Measurements from ENCODE around the gene NDUFA6.
"Not testable (repeated sequence)": the region's sequence is repeated elsewhere in the genome, so short reads cannot be mapped to it uniquely, and the experiment has no call there.

Gene NDUFA6

DNA sequence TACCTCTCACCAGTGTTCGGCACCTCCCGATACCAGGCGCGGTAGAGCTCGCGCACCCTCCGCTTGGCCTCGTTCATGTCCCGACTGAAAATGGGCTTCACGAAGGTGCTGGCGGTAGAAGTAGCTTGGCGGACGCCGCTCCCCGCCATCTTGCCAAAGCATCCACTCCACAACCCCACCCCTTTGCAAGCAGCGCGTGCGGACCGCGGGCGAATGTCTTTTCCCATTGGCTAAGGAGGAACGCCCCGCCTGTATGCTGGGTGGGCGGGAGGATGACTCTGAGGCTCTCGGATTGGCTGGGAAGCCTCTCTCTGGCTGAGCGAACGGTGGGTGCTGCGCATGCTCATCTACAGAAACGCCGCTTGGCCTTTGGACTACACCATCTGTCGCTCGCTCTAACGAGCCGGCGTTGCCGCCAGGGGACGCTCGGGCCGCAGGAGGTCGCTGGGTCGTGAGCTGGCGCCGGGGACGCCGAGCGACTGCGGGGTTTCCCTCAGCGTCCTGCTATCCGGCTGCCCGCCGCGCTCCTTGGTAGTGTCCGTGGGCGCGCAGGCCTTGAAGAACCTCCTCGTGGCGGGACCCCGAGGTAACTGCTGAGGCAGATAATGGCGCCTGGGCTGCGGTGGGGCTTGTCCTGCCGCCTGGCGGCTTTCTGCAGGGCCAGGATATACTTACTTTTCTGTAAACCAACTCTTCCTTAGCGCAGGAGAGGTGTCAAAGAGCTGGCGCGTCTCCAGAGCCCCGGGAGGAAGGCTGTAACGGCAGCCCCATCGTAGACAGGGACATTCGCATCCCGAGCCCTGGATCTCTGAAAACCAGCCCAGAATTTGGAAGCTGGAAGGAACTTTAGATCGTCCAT, at the start of gene NDUFA6:
Gene NDUFA6, minus strand, starts transcription at position 177 of the 859 bp plus-strand sequence. Its CDS starts 28 bp downstream, at position 149.
- peak; percentile 97 for DNase-seq (ENCODE audit: low read depth, low spot score)

DNA sequence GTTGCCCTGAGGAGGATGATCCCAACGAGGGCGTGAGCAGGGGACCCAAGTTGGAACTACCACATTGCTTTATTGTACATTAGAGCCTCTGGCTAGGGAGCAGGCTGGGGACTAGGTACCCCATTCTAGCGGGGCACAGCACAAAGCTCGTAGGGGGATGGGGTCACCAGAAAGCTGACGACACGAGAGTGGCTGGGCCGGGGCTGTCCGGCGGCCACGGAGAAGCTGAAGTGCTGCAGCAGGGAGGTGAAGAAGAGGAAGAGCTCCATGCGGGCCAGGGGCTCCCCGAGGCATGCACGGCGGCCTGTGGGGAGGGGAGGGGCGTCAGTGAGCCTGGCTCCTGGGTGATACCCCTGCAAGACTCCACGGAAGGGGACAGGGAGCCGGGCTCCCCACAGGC, 49.6 kb upstream of the NDUFA6 start:
- DNase-seq (ENCODE audit: low read depth, low spot score), result not testable (repeated sequence)

DNA sequence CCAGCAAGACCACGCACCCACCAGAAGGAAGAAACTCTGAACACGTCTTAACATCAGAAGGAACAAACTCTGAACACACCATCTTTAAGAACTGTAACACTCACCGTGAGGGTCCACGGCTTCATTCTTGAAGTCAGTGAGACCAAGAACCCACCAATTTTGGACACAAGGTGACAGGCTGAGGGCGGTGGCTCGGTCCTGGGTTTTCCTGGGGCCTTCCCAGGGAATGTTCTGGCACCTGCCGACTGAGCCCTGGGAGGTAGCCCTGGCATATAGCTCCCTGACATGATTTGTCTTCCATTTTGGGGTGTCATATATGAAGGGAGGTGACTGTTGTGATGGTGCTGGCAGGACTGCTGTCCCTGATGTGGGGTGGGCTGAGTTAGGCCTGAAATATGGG, 48.9 kb upstream of the NDUFA6 start:
- not testable (repeated sequence) for DNase-seq (ENCODE audit: low read depth, low spot score)

DNA sequence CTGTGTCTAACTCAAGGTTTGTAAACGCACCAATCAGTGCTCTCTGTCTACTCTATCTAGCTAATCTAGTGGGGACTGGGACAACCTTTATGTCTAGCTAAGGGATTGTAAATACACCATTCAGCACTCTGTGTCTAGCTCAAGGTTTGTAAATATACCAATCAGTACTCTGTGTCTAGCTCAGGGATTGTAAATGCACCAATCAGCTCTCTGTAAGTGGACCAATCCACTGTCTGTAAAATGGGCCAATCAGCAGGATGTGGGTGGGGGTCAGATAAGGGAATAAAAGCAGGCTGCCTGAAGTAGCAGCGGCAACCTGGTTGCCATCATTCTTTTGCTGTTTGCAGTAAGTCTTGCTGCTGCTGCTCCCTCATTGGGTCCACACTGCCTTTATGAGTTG, 48.4 kb upstream of the NDUFA6 start:
- DNase-seq (ENCODE audit: low read depth, low spot score), result no peak

DNA sequence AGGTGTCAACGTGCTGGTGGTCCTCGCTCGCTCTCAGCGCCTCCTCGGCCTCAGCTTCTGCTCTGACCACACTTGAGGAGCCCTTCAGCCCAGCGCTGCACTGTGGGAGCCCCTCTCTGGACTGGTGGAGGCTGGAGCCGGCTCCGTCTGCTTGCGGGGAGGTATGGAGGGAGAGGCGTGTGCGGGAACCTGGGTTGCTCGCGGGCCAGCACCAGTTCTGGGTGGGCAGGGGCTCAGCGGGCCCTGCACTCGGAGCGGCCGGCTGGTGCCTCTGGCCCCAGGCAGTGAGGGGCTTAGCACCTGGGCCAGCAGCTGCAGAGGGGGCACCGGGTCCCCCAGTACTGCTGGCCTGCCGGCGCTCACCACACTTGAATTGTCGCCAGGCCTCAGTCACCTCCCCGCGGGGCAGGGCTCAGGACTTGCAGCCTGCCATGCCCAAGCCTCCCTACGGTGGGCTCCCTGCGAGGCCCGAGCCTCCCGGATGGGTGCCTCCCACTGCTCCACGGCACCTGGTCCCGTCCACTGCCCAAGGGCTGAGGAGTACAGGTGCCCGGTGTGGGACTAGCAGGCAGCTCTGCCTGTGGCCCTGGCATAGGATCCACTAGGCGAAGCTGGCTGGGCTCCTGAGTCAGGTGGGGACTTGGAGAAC, 47.7 kb upstream of the NDUFA6 start:
- DNase-seq (ENCODE audit: low read depth, low spot score), result no peak

DNA sequence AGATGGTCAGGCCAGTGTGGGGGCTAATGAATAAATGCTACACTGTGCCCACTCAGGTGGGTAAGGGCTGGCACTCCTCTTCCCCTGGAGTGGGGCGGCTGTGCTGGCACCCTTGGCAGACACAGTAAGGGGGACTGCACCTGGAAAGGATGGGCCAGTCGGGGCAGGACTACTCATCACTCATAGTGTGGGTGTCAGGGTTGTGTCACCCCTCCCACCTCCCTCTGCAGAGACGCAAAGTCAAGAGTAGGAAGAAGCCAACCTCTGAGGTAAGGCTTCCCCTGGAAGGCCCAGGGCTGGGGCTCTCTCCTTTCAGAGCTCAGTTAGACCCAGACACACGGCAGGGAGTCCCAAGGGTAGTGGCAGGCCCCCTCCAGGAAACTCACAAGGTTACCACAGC, 45.1 kb upstream of the NDUFA6 start:
- not testable (repeated sequence) for DNase-seq (ENCODE audit: low read depth, low spot score)

DNA sequence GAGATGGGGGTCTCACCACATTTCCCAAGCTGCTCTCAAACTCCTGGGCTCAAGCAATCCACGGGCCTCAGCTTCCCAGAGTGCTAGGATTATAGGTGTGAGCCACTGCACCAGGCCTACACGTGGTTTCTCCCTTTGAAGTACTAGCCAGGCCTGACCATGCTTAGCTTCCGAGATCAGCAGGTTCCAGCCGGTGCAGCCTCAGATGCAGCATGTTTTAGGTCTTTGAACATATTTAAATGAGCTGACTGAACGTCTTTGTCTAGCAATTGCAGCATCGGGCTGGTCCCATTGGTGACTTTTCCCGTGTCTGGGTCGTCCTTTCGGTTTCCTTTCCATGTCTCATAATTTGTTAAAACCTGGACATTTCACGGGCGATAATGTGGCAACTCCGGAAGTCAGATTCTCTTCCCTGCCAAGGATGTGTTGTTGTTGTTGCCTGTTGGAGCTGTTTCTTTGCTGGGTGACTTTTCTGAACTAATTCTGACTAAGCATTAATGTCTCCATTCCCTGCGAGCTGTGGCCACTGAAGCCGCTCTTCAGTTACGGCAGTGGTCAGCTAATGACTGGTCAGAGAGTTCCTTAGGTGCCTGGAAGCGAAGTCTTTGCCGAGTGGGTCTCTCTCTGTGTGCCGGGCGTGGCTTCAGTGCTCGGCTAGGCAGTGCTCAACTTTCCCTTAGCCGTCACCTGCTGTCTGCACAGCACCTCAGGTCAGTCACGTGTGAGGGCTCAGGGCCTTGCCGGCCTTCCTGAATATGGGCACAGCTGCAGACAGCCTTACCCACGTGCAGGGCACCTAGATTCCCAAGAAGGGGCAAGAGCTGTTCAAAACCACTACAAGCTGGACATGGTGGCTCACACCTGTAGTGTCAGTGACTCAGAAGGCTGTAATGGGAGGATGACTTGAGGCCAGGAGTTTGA, 43.8 kb upstream of the NDUFA6 start:
- DNase-seq (ENCODE audit: low read depth, low spot score), result no peak

DNA sequence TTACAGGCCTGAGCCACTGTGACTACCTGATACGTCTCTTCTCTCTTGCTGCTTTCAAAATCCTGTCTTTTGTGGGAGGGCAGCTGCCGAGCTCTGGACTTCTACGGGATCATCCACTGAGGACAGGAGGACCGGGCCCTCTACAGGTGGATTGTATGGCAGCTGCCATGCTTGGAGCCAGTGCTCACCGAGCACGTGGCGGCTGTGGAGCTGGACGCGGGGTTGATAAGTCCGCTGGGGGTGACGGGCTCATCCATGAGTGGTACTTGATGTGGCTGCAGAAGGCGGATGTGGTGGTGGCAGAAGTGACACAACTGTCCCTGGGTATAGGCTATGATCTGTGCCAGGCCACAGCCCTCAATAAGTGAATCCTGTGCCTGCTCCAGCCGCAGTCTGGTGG, 41.9 kb upstream of the NDUFA6 start:
- DNase-seq (ENCODE audit: low read depth, low spot score), result no peak

DNA sequence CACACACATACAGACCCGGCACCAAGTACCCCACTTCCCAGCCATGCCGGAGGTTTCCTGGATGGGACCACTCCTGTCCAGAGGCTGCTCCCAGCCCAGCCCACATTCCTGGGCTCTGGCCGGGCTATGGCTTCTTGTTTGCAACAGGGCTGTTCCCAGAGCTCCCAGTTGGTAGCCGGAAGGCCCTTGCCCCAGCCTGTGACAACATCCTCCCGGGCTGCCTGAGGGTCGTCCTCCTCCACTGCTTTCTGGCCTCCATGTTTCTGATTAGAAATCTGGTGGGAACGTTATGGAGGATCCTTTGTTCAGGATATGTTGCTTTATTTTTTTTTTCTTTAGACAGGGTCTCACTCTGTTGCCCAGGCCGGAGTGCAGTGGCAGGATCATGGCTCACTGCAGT, 41.0 kb upstream of the NDUFA6 start:
- no peak for DNase-seq (ENCODE audit: low read depth, low spot score)

DNA sequence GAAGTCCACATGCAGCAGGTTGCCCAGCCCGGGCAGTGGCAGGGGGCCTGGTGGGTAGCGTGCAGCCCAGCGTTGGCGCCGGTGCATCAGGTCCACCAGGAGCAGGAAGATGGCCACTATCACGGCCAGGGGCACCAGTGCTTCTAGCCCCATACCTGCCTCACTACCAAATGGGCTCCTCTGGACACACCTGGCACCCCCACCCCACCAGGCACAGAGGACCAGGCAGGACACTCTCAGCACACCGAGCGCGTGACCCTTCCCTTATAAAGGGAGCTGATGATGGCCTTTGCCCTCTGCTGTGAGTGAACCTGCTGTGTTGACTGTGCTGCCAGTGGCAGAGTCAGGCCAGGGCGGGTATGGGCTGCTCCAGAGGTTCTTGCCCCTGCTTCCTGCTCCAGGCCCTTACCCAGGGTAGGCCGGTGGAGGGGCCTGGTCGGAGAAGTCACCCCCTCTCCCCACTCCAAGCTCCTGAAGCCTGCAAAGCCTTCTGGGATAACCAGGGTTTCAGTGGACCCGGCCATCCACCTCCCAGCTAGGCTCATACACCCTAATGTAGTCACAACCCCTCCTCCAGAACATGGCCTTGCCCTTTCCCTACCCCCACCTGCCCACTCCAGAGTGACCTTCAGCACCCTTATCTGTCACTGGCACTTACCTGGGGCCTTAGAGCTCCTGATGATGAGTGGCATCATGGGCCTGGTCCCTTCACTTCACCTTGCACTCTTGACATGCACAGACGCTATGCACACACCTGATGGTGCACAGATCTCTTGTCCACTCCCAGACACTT, 40.3 kb upstream of the NDUFA6 start, which contains the start of gene CYP2D6:
Gene CYP2D6, minus strand, starts transcription at position 172 of the 793 bp plus-strand sequence. Its CDS starts 19 bp downstream, at position 153.
- not testable (repeated sequence) for DNase-seq (ENCODE audit: low read depth, low spot score)

DNA sequence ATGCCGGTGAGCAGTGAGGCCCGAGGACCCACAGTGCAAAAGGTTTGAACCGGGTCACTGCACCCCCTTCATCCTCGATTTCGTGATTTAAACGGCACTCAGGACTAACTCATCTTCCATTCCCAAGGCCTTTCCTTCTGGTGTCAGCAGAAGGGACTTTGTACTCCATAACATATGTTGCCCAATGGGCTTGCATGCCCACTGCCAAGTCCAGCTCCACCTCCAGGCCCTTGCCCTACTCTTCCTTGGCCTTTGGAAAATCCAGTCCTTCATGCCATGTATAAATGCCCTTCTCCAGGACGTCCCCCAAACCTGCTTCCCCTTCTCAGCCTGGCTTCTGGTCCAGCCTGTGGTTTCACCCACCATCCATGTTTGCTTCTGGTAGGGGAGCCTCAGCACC, 39.6 kb upstream of the NDUFA6 start:
- not testable (repeated sequence) for DNase-seq (ENCODE audit: low read depth, low spot score)

DNA sequence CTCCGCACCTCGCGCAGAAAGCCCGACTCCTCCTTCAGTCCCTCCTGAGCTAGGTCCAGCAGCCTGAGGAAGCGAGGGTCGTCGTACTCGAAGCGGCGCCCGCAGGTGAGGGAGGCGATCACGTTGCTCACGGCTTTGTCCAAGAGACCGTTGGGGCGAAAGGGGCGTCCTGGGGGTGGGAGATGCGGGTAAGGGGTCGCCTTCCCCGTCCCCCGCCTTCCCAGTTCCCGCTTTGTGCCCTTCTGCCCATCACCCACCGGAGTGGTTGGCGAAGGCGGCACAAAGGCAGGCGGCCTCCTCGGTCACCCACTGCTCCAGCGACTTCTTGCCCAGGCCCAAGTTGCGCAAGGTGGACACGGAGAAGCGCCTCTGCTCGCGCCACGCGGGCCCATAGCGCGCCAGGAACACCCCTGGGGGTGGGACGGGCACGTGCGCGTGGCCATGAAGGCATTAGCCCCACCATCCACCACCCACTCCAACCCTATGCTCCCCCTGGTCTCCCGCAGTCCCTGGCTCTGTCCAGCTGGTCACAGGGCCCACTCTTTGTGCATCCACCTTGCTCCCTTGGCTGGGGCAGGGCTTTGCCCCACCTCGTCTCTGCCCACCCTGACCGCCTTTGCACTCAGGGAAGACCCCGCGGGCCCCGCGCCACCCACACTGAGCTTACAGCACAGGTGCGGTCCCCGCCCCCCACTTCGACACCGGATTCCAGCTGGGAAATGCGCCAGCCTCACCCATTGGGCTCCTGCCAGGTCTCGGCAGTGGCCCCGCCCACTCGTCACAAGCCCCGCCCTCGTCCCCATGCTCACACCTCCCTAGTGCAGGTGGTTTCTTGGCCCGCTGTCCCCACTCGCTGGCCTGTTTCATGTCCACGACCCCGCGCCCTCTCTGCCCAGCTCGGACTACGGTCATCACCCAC, 38.5 kb upstream of the NDUFA6 start:
- not testable (repeated sequence) for DNase-seq (ENCODE audit: low read depth, low spot score)

DNA sequence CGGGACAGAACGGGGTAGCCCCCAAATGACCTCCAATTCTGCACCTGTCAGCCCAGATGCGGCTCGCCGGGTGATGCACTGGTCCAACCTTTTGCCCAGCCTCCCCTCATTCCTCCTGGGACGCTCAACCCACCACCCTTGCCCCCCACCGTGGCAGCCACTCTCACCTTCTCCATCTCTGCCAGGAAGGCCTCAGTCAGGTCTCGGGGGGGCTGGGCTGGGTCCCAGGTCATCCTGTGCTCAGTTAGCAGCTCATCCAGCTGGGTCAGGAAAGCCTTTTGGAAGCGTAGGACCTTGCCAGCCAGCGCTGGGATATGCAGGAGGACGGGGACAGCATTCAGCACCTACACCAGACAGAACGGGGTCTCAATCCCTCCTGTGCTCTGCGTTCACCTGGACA, 37.4 kb upstream of the NDUFA6 start:
- DNase-seq (ENCODE audit: low read depth, low spot score), result not testable (repeated sequence)

DNA sequence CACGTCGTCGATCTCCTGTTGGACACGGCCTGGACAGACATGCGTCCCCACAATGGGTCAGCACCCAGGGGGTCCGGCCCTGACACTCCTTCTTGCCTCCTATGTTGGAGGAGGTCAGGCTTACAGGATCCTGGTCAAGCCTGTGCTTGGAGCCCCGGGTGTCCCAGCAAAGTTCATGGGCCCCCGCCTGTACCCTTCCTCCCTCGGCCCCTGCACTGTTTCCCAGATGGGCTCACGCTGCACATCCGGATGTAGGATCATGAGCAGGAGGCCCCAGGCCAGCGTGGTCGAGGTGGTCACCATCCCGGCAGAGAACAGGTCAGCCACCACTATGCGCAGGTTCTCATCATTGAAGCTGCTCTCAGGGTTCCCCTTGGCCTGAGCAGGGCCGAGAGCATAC, 37.0 kb upstream of the NDUFA6 start:
- DNase-seq (ENCODE audit: low read depth, low spot score), result no peak

DNA sequence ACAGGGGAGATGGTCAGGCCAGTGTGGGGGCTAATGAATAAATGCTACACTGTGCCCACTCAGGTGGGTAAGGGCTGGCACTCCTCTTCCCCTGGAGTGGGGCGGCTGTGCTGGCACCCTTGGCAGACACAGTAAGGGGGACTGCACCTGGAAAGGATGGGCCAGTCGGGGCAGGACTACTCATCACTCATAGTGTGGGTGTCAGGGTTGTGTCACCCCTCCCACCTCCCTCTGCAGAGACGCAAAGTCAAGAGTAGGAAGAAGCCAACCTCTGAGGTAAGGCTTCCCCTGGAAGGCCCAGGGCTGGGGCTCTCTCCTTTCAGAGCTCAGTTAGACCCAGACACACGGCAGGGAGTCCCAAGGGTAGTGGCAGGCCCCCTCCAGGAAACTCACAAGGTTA, 33.0 kb upstream of the NDUFA6 start:
- DNase-seq (ENCODE audit: low read depth, low spot score), result not testable (repeated sequence)

DNA sequence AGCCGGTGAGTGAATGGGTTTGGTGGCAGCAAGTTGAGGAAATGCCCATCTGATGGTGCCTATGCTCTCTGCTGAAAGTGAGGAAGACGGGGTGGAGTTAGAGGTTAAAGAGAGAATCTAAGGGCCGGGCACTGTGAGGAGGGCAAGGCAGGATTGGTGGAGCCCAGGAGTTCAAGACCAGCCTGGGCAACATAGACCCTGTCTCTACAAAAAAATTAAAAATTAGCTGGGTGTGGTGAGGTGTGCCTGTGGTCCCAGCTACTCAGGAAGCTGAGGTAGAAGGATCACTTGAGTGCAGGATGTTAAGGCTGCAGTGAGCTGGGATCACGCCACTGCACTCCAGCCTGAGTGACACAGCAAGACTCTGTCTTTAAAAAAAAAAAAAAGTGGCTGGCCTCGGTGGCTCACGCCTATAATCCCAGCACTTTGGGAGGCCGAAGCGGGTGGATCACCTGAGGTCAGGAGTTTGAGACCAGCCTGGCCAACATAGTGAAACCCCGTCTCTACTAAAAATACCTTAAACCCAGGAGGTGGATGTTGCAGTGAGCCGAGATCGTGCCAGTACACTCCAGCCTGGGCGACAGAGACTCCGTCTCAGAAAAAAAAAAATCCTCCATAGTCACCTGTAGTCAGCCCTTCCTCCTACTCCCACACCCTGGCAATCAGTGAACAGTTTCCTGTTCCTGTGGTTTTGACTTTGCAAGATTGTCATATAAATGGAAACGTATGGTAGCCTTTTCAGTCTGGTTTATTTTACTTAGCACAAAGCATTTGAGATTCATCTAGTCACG, 29.9 kb upstream of the NDUFA6 start:
- not testable (repeated sequence) for DNase-seq (ENCODE audit: low read depth, low spot score)

DNA sequence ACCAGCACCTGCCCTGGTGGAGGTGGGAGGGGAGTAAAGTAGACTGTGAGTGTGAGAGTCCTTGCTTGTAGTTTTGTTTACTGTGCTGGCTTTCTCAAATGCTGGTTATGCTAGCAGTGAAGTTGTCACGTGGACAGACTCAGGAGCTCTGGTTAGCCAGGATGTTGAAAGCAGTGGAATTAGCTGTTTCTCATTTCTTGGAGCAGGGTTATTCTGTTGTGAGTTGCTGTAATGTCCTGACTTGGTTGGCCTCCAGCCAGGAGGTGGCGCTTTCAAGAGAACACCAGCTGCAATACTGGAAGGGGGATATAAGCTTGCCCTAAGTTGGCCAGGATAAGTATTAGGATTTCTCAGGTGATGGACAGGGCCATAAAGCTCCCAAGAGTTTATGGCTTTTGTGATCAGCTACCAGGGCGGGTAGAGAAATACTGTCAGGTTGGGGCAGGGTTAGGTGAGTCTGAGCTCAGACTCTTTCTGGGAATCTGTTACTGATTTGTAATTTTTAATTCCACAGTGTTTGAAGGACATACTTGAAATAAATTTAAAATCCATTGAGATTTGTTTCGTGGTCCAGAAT, 26.4 kb upstream of the NDUFA6 start:
- DNase-seq (ENCODE audit: low read depth, low spot score), result no peak

DNA sequence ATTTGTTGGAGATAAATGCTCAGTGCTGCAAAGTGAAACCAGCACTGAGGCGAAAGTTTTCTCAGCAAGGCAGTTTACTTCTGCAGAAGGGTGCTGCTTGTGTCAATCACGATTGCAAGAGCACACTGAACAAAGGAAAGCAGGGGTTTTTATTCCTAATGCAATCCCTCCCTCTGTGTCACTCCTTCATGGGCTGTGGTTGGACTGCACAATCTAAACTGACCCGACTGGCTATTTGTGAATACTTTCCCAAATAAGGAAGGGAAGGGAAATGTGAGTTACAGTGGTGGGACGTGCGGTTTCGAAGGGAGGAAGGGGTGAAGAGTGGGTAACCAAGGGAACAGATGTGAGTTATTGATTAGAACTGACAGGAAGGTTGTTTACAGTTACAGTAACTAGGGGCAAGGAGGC, 24.9 kb upstream of the NDUFA6 start:
- not testable (repeated sequence) for DNase-seq (ENCODE audit: low read depth, low spot score)

DNA sequence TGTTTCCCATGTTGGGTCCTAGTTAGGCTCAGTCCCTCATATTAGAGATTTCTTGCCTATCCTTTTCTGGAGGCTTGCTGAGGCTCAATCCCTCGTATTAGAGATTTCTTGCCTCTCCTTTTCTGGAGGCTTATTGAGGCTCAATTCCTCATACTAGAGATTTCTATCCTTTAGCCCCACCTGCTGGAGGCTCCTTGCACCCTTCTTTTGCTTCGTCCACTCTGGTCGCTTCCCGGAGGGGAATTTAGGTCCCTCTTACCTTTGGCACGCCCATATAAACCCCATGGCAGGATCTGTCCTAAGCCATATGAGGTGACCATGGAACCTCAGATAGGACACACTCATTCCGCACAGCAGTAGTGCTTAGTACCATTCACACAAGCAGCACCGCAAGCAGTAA, 24.1 kb upstream of the NDUFA6 start:
- DNase-seq (ENCODE audit: low read depth, low spot score), result no peak
